Mucosa of descending colon (tissue), 3 donors: ENCODE data around the gene UNC5C. TPM values are rescaled to one million over a fixed set of nuclear protein-coding genes. Genes with fewer than 3 reads are reported as not detected.

Experiments used
- ATAC-seq: fragments of 200-7000 bp; cut with Tn5 transposase; one replicate; pipeline ENCODE4 v1.9.1; 2020; ENCODE audit warnings: mild to moderate bottlenecking, moderate library complexity
- DNase-seq, 3 donors: peaks; one replicate each; pipeline ENCODE4 v3.0.0-alpha.2; 2020
- H3K36me3 ChIP-seq: fragments of 200-600 bp; one replicate; pipeline ENCODE4 v1.8.0; 2021; ENCODE audit warnings: low read depth, mild to moderate bottlenecking
- H3K4me1 ChIP-seq: fragments of 200-600 bp; one replicate; pipeline ENCODE4 v1.8.0; 2021; ENCODE audit warnings: low read depth, mild to moderate bottlenecking
- H3K4me3 ChIP-seq: fragments of 200-600 bp; one replicate; pipeline ENCODE4 v1.8.0; 2021; ENCODE audit warnings: mild to moderate bottlenecking
- H3K9me3 ChIP-seq: fragments of 200-600 bp; one replicate; pipeline ENCODE4 v1.8.0; 2021; ENCODE audit warnings: mild to moderate bottlenecking
- CTCF ChIP-seq: fragments of 200-600 bp; IDR thresholded peaks from one replicate; pipeline ENCODE4 v1.8.0; 2022; ENCODE audit warnings: antibody characterized with exemption, mild to moderate bottlenecking
- intact Hi-C, 2 donors: fragments of 100-400 bp; cut with DNase I in 1 of 2; cut with micrococcal nuclease in 1 of 2; formaldehyde crosslinking; loops; one replicate each; pipeline versions ENCODE4 v1.11.0 to v1.11.1; 2022; cut with DNase I, micrococcal nuclease
- total RNA-seq, 3 donors: library from RNA; stranded (reverse); fragmentation: NEBNext Ultra II Directional in 2 of 3; extraction: Animal tissue kit (Norgen Biotek cat#: 25700) in 2 of 3; gene quantifications; one replicate each; pipeline versions ENCODE4 v1.2.1 to v1.2.4, GENCODE V29; 2021 to 2023
- donor health status: DM: no; HTN: no; CAD: no; lungs with moderate emphysema.
- donor health status: DM: no; HTN: no; CAD: no.
- donor health status: DM: no; HTN: yes; CAD: no.

UNC5C gene
- total RNA-seq, 3 donors from 2014 or later, result 3.1 to 7.2 (median 4.6) TPM

DNA sequence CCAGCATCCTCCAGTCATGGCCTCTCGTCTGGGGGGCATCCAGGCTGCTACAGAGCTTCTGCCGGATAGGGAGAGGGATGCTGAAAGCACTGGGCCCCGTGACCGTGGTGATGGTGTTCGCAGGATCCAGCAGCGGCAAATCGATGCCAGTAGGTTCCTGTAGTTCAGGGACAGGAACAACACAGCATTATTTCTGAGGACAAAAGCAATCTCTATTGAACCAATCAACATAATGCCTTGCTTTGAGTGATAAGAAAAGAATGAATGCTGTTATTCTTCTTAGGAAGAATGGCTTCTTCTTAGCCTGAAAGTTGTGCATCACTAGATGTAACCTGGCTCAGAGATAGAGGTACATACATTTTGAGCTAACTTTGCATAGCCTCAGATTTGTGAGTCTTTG, 378.6 kb downstream of the UNC5C start:
- Histone ChIP-seq H3K4me1 (no peaks in the 10 kb centered on the region), H3K36me3 (no peaks in the 10 kb centered on the region), H3K9me3 (no peaks in the 10 kb centered on the region), H3K4me3 (no peak overlapping the region)
- no peak for DNase-seq
- no peak for TF ChIP-seq CTCF
- intact Hi-C loops, result no loop called here
- ATAC-seq, result no peak

GRCh38 chr4:95167805-95168204, 381.0 kb downstream of the UNC5C start:
- intact Hi-C loops, result no loop called here
- Histone ChIP-seq H3K4me1 (no peaks in the 10 kb centered on the region), H3K9me3 (no peaks in the 10 kb centered on the region), H3K36me3 (no peaks in the 10 kb centered on the region), H3K4me3 (no peak overlapping the region)
- TF ChIP-seq CTCF, result no peak
- no peak for ATAC-seq
- DNase-seq, result no peak

DNA sequence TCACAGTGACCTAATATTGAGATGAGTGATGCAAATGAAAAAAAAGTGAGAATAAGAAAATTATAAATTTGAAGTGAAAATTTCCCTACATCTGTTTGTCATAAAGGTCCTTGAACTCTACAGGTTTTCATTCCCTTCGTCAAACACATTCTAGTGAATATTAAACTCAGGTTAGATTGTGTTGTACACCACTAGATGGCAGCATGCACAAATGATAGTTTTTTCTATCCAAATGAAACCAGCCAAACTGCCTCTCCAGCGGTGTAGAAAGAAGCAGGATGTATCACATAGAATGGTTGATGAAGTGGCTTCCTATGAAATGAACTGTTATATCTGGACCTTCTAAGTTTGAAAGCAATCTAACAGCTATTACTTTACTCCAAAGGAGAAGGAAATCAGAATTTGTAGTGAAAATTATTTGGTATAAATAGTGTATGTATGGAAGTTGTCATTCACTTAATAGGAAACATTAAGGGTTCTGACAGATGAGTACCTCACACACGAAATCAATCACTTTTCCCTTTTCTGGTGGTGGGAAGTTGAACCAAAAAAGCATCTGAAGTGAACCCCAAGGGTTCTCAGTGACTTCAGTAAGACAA, 382.7 kb downstream of the UNC5C start:
- peak; percentile 27 for TF ChIP-seq CTCF
- intact Hi-C loops, result no loop called here
- peak in 1 of 3 donors; percentile 53 for DNase-seq
- ATAC-seq, result peak; percentile 77
- H3K36me3 ChIP-seq, result no peaks in the 10 kb centered on the region
- H3K4me3 ChIP-seq, result no peak overlapping the region
- H3K4me1 ChIP-seq, result no peaks in the 10 kb centered on the region
- no peaks in the 10 kb centered on the region for H3K9me3 ChIP-seq

DNA sequence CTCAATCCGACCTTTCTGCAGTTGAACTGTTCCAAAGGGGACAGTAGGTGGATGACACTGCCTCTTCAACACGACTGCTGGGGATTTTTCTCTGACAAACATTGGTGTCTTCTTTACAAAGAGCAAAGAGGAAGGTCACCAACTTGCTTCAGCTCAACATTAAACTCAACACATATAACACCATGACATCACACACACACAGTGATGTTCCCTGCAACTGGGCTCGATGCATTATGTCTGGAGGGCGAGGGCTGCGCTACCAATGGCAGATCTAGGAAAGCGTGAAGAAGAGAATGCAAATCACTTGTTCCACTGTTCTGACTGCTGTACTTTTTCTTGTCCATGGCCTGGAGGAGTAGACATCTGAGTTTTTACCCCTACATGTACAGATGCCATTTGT, 385.9 kb downstream of the UNC5C start:
- intact Hi-C loops, result no loop called here
- ATAC-seq (no peak), DNase-seq (no peak)
- Histone ChIP-seq H3K4me1 (no peaks in the 10 kb centered on the region), H3K9me3 (no peaks in the 10 kb centered on the region), H3K36me3 (no peaks in the 10 kb centered on the region), H3K4me3 (no peak overlapping the region)
- no peak for TF ChIP-seq CTCF

GRCh38 chr4:95161781-95162469, 386.8 kb downstream of the UNC5C start:
- intact Hi-C loops, result no loop called here
- ATAC-seq, result no peak
- DNase-seq, result no peak
- Histone ChIP-seq H3K4me3 (no peak overlapping the region), H3K4me1 (no peaks in the 10 kb centered on the region), H3K36me3 (no peaks in the 10 kb centered on the region), H3K9me3 (no peaks in the 10 kb centered on the region)
- TF ChIP-seq CTCF, result no peak
